ENCODE results near the gene VPS26C. TPM values are rescaled to one million over a fixed set of nuclear protein-coding genes. Genes with fewer than 3 reads are reported as not detected.

The VPS26C gene
- total and polyA plus RNA-seq, 2 of the 13 experiments (the other 11 are each of a cell fraction or from before 2014, with no cell fraction given) = 30.3 to 39.7 TPM

DNA sequence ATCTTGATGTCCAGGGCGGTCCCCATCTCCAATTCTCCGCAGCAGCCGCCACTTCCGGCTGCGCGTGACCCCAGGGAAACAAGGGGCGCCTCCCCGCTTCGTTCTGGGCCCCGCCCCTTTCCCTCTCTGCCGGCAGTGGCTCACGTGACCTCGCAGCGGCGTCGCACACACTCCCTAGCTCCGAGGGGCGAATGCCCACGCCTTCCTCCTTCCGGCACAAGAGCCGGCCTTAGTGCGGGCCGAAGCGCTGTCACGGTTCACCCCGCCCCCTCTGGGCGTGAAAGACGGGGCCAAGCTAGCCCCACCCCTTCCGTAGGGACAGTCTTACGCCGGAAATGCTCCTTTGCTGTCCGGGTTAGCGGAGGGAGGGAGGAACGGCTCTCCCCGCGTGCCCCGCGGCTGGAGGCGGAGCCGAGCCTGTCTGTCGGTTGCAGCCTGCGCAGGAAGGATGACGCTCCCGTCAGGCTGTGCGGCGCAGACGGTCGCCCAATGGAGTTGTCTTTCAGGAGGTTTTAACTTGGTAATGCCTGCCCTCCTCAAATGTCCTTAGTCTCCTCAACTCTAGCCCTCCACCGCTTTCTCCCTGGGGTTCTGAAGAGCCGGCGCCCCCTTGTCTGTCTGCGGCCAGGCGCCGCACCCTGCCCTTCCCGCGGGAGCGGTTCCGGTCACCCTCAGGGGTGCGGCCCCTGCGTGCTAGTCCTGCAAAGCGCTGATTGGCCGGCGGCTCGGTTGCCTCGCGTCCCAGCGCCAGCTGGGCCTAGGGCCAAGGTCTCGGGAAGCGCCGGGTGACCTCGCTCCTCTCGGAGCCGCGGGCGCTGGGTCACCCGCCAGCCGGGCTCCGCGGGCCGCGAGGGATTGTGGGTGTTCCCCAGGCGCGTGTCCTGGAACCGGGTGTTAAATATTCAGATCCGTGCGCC lies at the start of gene VPS26C (continued):
- TF ChIP-seq ZNF570 (CRISPR knock-in tag; IDR thresholded peaks at IDR 0.05; ENCODE audit: borderline replicate concordance) = no peak
- TF ChIP-seq ESRRA (CRISPR knock-in tag; IDR thresholded peaks at IDR 0.05; ENCODE audit: low read depth) = peak; percentile 88
- TF ChIP-seq AGO1 (IDR thresholded peaks at IDR 0.05; ENCODE audit: low read depth, low read length, poor library complexity, severe bottlenecking) = peak; percentile 74
- TF ChIP-seq ZNF160 (CRISPR knock-in tag; IDR thresholded peaks at IDR 0.05) = 0 out of 2 replicates have a peak, but pooled peaks have one; percentile 58
- TF ChIP-seq ZNF737 (CRISPR knock-in tag; IDR thresholded peaks at IDR 0.05; ENCODE audit: borderline replicate concordance) = no peak
- TF ChIP-seq ZNF33A (CRISPR knock-in tag; IDR thresholded peaks at IDR 0.05; ENCODE audit: borderline replicate concordance) = peak; percentile 95
- TF ChIP-seq, protein P1, sequence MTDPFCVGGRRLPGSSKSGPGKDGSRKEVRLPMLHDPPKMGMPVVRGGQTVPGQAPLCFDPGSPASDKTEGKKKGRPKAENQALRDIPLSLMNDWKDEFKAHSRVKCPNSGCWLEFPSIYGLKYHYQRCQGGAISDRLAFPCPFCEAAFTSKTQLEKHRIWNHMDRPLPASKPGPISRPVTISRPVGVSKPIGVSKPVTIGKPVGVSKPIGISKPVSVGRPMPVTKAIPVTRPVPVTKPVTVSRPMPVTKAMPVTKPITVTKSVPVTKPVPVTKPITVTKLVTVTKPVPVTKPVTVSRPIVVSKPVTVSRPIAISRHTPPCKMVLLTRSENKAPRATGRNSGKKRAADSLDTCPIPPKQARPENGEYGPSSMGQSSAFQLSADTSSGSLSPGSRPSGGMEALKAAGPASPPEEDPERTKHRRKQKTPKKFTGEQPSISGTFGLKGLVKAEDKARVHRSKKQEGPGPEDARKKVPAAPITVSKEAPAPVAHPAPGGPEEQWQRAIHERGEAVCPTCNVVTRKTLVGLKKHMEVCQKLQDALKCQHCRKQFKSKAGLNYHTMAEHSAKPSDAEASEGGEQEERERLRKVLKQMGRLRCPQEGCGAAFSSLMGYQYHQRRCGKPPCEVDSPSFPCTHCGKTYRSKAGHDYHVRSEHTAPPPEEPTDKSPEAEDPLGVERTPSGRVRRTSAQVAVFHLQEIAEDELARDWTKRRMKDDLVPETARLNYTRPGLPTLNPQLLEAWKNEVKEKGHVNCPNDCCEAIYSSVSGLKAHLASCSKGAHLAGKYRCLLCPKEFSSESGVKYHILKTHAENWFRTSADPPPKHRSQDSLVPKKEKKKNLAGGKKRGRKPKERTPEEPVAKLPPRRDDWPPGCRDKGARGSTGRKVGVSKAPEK (CRISPR knock-in tag; IDR thresholded peaks at IDR 0.05; ENCODE audit: borderline replicate concordance) = no peak
- no peak for TF ChIP-seq KDM1A (CRISPR knock-in tag; IDR thresholded peaks at IDR 0.05)
- no peak; the same call in none of the 2 replicates for TF ChIP-seq ZNF614 (CRISPR knock-in tag; IDR thresholded peaks at IDR 0.05; ENCODE audit: borderline replicate concordance)
- no peak for TF ChIP-seq TRIM24 (CRISPR knock-in tag; IDR thresholded peaks at IDR 0.05)
- TF ChIP-seq, protein P2, sequence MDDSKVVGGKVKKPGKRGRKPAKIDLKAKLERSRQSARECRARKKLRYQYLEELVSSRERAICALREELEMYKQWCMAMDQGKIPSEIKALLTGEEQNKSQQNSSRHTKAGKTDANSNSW (CRISPR knock-in tag; IDR thresholded peaks at IDR 0.05; ENCODE audit: borderline replicate concordance) = no peak; the same call in 1 of the 2 replicates
- TF ChIP-seq ZFP36L2 (CRISPR knock-in tag; IDR thresholded peaks at IDR 0.05) = no peak
- no peak for TF ChIP-seq ZNF780A (CRISPR knock-in tag; IDR thresholded peaks at IDR 0.05)
- 0 out of 2 replicates have a peak, but pooled peaks have one; percentile 69 for TF ChIP-seq IRF2 (CRISPR knock-in tag; IDR thresholded peaks at IDR 0.05)
- TF ChIP-seq KDM3A (CRISPR knock-in tag; IDR thresholded peaks at IDR 0.05; ENCODE audit: low read depth) = peak; percentile 12; the same call in 1 of the 2 replicates
- TF ChIP-seq, protein P3, sequence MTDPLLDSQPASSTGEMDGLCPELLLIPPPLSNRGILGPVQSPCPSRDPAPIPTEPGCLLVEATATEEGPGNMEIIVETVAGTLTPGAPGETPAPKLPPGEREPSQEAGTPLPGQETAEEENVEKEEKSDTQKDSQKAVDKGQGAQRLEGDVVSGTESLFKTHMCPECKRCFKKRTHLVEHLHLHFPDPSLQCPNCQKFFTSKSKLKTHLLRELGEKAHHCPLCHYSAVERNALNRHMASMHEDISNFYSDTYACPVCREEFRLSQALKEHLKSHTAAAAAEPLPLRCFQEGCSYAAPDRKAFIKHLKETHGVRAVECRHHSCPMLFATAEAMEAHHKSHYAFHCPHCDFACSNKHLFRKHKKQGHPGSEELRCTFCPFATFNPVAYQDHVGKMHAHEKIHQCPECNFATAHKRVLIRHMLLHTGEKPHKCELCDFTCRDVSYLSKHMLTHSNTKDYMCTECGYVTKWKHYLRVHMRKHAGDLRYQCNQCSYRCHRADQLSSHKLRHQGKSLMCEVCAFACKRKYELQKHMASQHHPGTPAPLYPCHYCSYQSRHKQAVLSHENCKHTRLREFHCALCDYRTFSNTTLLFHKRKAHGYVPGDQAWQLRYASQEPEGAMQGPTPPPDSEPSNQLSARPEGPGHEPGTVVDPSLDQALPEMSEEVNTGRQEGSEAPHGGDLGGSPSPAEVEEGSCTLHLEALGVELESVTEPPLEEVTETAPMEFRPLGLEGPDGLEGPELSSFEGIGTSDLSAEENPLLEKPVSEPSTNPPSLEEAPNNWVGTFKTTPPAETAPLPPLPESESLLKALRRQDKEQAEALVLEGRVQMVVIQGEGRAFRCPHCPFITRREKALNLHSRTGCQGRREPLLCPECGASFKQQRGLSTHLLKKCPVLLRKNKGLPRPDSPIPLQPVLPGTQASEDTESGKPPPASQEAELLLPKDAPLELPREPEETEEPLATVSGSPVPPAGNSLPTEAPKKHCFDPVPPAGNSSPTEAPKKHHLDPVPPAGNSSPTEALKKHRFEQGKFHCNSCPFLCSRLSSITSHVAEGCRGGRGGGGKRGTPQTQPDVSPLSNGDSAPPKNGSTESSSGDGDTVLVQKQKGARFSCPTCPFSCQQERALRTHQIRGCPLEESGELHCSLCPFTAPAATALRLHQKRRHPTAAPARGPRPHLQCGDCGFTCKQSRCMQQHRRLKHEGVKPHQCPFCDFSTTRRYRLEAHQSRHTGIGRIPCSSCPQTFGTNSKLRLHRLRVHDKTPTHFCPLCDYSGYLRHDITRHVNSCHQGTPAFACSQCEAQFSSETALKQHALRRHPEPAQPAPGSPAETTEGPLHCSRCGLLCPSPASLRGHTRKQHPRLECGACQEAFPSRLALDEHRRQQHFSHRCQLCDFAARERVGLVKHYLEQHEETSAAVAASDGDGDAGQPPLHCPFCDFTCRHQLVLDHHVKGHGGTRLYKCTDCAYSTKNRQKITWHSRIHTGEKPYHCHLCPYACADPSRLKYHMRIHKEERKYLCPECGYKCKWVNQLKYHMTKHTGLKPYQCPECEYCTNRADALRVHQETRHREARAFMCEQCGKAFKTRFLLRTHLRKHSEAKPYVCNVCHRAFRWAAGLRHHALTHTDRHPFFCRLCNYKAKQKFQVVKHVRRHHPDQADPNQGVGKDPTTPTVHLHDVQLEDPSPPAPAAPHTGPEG (CRISPR knock-in tag; IDR thresholded peaks at IDR 0.05) = no peak; the same call in 1 of the 2 replicates
- peak; percentile 86 for TF ChIP-seq RXRA (CRISPR knock-in tag; IDR thresholded peaks at IDR 0.05)
- TF ChIP-seq PTBP1 (IDR thresholded peaks at IDR 0.05; ENCODE audit: low read depth, low read length, poor library complexity, severe bottlenecking) = no peak
- TF ChIP-seq TOE1 (CRISPR knock-in tag; IDR thresholded peaks at IDR 0.05) = no peak
- peak; percentile 90 for TF ChIP-seq ELF3 (CRISPR knock-in tag; IDR thresholded peaks at IDR 0.05)

Measured in HepG2 (cell line).